Right forelimb (tissue), 1 donor: ENCODE measurements around the gene KIRREL1.
A peak's percentile ranks its signal among the peaks of the same experiment; 100 is the strongest.

Source experiments
- DNase-seq: peaks from one replicate; pipeline ENCODE4 v3.0.0-alpha.2; 2018

KIRREL1 gene

GRCh38 chr1:157993147-157993917, at the start of gene KIRREL1:
Gene KIRREL1, plus strand, starts transcription at chr1:157993645. Its CDS starts 32 bp downstream, at chr1:157993677.
- DNase-seq: peak; percentile 85

GRCh38 chr1:157944663-157945280, 48.7 kb upstream of the KIRREL1 start:
- DNase-seq: no peak

- peak; percentile 57 for DNase-seq
Measured at GRCh38 chr1:157948312-157949073, 45.0 kb upstream of the KIRREL1 start.

DNA sequence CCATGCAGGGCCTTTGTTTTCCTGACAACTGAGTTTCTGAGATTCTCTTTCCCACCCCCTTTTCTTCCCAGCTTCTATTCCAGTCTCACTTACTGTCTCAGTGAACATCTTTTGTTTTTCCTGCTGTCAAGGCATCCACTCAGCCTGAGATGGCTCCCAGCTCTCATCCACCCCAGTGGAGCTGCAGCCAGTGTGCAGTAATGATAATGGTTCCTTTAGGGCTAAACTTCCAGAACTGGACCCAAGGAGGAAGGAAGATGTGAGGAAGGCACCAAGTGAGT, 44.4 kb upstream of the KIRREL1 start:
- DNase-seq: no peak

GRCh38 chr1:157951230-157951629, 42.2 kb upstream of the KIRREL1 start:
- no peak for DNase-seq

DNA sequence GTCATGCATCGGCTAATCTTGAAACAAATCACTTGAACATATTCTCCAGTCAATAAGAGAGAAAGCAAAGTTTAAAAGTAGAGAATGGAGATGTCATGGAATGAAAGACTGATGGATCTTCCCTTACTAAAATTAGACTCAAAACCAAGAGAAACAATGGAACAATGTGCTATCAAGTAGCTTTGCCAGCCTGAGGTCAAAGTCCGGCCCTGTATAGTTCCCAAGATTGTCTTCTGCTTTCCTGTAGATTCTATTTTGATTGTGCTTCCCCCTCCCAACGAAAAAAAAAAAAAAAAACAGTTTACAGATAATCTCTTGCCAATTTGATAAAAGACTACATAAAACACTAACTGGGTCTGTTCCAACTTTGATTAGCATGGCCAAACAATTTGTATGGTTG, 40.8 kb upstream of the KIRREL1 start:
- DNase-seq: no peak

DNA sequence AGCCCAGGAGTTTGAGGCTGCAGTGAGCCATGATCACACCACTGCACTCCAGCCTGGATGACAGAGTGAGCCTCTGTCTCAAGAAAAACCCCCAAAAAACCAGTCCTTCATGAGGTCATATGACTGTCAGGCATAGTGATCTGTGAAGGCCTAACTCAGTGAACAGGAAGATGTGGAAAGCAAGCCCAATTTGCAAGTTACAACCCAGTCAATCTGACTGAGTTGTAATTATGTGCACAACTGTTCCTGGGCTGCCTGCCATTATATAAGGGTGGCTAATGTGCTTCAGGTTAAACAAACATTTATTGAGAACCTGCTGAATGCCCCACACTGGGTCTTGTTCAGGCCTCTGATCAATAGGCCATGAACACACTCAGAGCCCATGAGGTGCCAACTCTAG, 38.2 kb upstream of the KIRREL1 start:
- DNase-seq: no peak

DNA sequence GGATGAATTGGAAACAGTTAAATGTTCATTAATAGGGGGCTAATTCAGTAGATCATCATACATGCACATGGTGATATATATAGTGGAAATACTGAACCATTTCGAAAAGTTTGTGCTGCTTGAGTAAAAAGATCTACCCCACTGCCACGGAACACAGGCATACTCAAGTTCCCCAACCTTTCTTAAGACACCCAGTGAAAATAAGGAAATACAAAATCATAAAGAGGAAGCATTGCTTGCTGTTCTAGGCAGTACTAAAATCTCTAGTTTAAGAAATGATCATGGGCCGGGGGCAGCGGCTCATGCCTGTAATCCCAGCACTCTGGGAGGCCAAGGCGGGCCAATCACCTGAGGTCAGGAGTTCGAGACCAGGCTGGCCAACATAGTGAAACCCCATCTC, 37.6 kb upstream of the KIRREL1 start:
- no peak for DNase-seq

DNA sequence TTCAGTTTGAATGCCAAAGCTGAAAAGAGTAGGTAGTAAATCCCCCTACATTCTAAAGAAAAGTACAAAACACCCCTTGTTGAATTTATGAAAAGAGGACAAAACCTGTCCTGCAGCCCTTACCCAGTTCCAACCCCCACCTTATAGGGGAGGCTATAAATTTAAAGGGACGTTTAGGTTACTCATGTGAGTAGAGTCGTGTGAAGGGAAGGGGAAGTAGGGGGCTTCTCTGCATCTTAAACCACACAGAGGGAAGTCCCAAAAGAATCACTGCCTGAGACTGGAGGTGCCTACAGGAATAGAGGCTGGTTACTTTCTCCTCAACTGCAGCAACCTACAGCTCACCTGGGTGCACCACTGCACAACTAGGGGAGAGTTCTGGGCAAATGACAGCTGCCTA, 36.7 kb upstream of the KIRREL1 start:
- DNase-seq: no peak

DNA sequence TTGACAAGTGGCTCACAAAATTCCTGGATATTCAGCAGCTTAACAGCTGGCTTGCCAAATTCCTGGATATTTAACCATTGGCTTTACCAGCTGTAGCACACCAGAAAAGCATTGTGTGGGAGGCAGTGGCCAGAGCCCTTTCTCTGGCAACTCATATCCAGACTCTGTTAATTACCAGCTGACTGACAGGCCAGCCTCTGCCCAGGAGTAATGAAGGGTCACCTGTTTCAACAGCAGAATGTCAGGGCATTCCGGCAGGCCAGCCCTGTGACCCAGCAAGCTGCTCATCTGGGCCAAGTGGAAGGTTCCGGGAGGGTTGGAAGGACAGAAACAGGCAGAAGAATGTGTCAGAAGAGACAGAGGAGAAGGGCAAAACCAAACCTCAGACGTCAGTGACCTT, 35.2 kb upstream of the KIRREL1 start:
- DNase-seq: no peak

- no peak for DNase-seq
Measured at GRCh38 chr1:157959750-157960149, 33.7 kb upstream of the KIRREL1 start.

GRCh38 chr1:157960773-157961172, 32.7 kb upstream of the KIRREL1 start:
- no peak for DNase-seq

DNA sequence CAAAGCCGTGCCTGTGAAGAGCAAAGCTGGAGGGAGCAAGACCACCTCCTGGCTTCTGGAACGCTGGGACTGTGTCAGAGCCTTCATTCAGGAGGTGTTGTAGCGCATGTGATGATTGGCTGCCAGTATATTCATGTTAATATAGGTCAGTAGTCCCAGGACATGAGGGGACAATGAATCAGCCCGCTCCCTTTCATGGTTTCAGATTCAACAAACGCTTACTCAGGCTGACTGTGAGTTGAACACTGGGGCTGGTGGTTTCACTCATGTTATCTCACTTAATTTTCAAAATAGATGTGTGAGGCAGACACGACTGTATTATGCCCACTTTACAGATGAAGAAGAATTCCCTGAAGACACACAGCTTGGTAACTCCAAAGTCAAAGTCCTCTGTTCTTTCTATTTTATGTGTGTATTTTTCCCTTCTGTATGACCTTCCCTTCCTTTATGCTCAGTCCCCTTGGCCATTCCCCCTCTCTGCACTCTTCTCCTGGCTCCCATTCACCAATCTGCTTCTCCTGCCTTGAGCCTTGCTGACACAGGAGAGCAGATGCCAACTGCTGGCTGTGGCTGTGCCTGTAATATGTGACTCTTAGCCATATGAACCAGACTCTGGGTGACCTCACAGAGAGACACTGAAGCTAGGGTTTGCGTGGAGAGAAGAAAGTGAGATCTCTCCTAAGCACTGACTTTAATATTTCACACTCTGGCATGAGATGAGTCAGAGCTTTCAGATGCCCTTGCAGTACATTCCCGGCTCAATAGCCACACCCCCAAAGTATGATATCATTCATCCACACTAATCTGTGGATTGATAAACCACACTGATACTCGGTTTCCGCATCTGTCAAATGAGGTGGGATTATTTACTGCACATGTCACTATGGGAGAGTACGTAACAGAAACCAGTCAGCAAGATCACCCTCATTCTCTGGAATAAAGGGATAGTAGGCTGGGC, 31.4 kb upstream of the KIRREL1 start:
- DNase-seq: peak; percentile 13

GRCh38 chr1:157963713-157964112, 29.7 kb upstream of the KIRREL1 start:
- peak; percentile 84 for DNase-seq

GRCh38 chr1:157965584-157965983, 27.9 kb upstream of the KIRREL1 start:
- peak; percentile 20 for DNase-seq

GRCh38 chr1:157966031-157966537, 27.4 kb upstream of the KIRREL1 start:
- peak; percentile 23 for DNase-seq

DNA sequence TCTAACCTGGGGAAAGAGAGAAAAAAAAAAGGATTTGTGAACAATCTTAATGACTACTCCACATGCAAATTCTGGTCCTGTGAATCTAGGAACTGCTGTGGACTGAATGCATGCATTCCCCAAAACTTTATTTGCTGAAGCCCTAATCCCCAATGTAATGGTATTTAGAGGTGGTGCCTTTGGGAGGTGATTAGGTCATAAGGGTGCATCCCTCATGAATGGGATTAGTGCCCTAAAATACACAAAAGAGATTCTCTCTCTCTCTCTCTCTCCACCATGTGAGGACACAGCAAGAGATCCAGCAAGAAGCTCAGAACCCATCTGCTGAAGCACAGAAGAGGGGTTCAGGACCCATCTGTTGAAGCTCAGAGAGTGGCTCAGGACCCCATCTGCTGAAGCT, 26.2 kb upstream of the KIRREL1 start:
- DNase-seq: no peak

- DNase-seq: peak; percentile 47
Measured at GRCh38 chr1:157968508-157968907, 24.9 kb upstream of the KIRREL1 start.

- DNase-seq: no peak
Measured at GRCh38 chr1:157968946-157969345, 24.5 kb upstream of the KIRREL1 start.

- DNase-seq: peak; percentile 56
Measured at GRCh38 chr1:157969697-157970485, 23.6 kb upstream of the KIRREL1 start.

DNA sequence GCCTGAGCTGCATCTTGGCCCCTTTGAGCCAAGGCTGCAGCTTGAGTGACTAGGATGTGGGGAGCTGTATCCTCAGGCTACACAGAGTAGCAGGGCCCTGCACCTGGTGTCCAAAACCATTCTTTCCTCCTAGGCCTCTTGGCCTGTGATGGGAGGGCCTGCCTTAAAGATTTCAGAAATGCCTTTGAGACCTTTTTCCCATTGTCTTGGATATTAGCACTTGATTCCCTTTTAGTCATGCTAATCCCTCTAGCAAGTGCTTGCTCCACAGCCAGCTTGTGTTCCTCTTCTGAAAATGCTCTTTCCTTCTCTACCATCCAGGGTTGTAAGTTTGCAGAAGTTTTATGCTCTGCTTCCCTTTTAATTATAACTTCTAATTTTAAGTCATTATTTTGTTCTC, 21.7 kb upstream of the KIRREL1 start:
- peak; percentile 13 for DNase-seq
